A549 (cell line): ENCODE results near the gene NT5C3B. TPM values are rescaled to one million over a fixed set of nuclear protein-coding genes. Genes with fewer than 3 reads are reported as not detected.

Source experiments
- ATAC-seq, 2 experiments: fragments of 200-7000 bp in 1 of 2; fragments of >200 bp in 1 of 2; cut with Nextera tagmentation in 1 of 2; cut with Tn5 transposase in 1 of 2; 3 replicates each; pipeline versions ENCODE4 v1.8.0 to v1.9.1; 2018 to 2020; ENCODE audit warnings: mild to moderate bottlenecking in 1 of 2, moderate library complexity in 1 of 2
- CTCF ChIA-PET: fragments of 300-600 bp; sonication (Branson Sonifier 250); formaldehyde crosslinking; extraction: SDS; loops from one replicate; lab custom pipeline; 2021; ENCODE audit warnings: antibody characterized with exemption, inconsistent platforms; lab: Yijun Ruan, JAX
- POLR2A ChIA-PET: fragments of 350-600 bp; formaldehyde crosslinking; extraction: SDS; loops from one replicate; lab custom pipeline; 2021; ENCODE audit warnings: antibody characterized with exemption, inconsistent platforms; lab: Yijun Ruan, JAX
- DNase-seq, 2 experiments: peaks; one replicate each; pipeline versions ENCODE4 v3.0.0 to v3.0.0-alpha.2; 2011 to 2016; ENCODE audit warnings: low read depth in 1 of 2, low spot score in 1 of 2
- FAIRE-seq: peaks from 2 replicates; lab custom pipeline; 2011; peaks lifted over from hg19 to GRCh38; lab: Jason Lieb, UNC
- H3K27ac ChIP-seq, 2 experiments: fragments of >200 bp; sonication (Bioruptor Twin); formaldehyde crosslinking; 3 replicates each; pipeline ENCODE4 v1.5.1; 2016 to 2017
- H3K4me1 ChIP-seq: fragments of >200 bp; sonication (Bioruptor Twin); formaldehyde crosslinking; 3 replicates; pipeline ENCODE4 v1.6.1; 2016
- H3K4me2 ChIP-seq: fragments of >200 bp; sonication (Bioruptor Twin); formaldehyde crosslinking; 3 replicates; pipeline ENCODE4 v1.6.1; 2016
- H3K4me3 ChIP-seq: fragments of >200 bp; sonication (Bioruptor Twin); formaldehyde crosslinking; 3 replicates; pipeline ENCODE4 v1.5.1; 2016
- H3K9me3 ChIP-seq: fragments of >200 bp; sonication (Bioruptor Twin); formaldehyde crosslinking; 3 replicates; pipeline ENCODE4 v1.6.1; 2016
- ATOH8 ChIP-seq: fragments of 250-450 bp; sonication (Bioruptor Pico); IDR thresholded peaks from 2 replicates; pipeline ENCODE4 v1.5.0; 2020; ENCODE audit warnings: low read depth, mild to moderate bottlenecking, moderate library complexity
- BHLHE40 ChIP-seq: IDR thresholded peaks from 2 replicates; pipeline ENCODE4 v1.6.1; 2012; ENCODE audit warnings: low read depth, low read length, inconsistent platforms
- CEBPB ChIP-seq, 2 experiments: fragments of >200 bp in 1 of 2; sonication (Bioruptor Twin) in 1 of 2; formaldehyde crosslinking in 1 of 2; IDR thresholded peaks; 2 replicates each; pipeline ENCODE4 v1.6.1; 2012 to 2016
- CHD2 ChIP-seq: fragments of 150-350 bp; IDR thresholded peaks from 2 replicates; pipeline ENCODE4 v1.6.1; 2014; ENCODE audit warnings: low read length; ENCODE audit not compliant: partially characterized antibody
- CHD4 ChIP-seq: fragments of 200-600 bp; sonication (generic); IDR thresholded peaks from 2 replicates; pipeline ENCODE4 v1.6.1; 2016; ENCODE audit warnings: antibody characterized with exemption, mild to moderate bottlenecking, borderline replicate concordance
- EHMT2 ChIP-seq: fragments of 200-600 bp; sonication (generic); IDR thresholded peaks from 2 replicates; pipeline ENCODE4 v1.6.1; 2016; ENCODE audit warnings: antibody characterized with exemption, low read depth, mild to moderate bottlenecking, moderate library complexity
- ESRRA ChIP-seq: fragments of 150-350 bp; IDR thresholded peaks from 2 replicates; pipeline ENCODE4 v1.6.1; 2014; ENCODE audit warnings: mild to moderate bottlenecking, low read length, borderline replicate concordance
- FOXS1 ChIP-seq: fragments of 250-450 bp; sonication (Bioruptor Pico); IDR thresholded peaks from 2 replicates; pipeline ENCODE4 v1.5.0; 2020; ENCODE audit warnings: mild to moderate bottlenecking, moderate library complexity
- GATA3 ChIP-seq: IDR thresholded peaks from 2 replicates; pipeline ENCODE4 v1.6.1; 2012; ENCODE audit warnings: borderline replicate concordance
- HOXB13 ChIP-seq: fragments of 250-450 bp; sonication (Bioruptor Pico); IDR thresholded peaks from 2 replicates; pipeline ENCODE4 v1.5.0; 2020; ENCODE audit warnings: low read depth, mild to moderate bottlenecking, moderate library complexity
- HOXB5 ChIP-seq: fragments of 250-450 bp; sonication (Bioruptor Pico); IDR thresholded peaks from 2 replicates; pipeline ENCODE4 v1.5.0; 2020; ENCODE audit warnings: mild to moderate bottlenecking, moderate library complexity
- JUNB ChIP-seq: fragments of >200 bp; sonication (Bioruptor Twin); formaldehyde crosslinking; IDR thresholded peaks from 2 replicates; pipeline ENCODE4 v1.6.1; 2016
- KDM1A ChIP-seq: fragments of 200-600 bp; sonication (generic); IDR thresholded peaks from 2 replicates; pipeline ENCODE4 v1.6.1; 2016; ENCODE audit warnings: low read depth, mild to moderate bottlenecking
- NFE2L2 ChIP-seq: fragments of 150-350 bp; conservative IDR thresholded peaks from 2 replicates; pipeline ENCODE4 v1.6.1; 2014; ENCODE audit warnings: low read length
- RARB ChIP-seq: fragments of 250-450 bp; sonication (Bioruptor Pico); IDR thresholded peaks from 2 replicates; pipeline ENCODE4 v1.8.0; 2021; ENCODE audit warnings: mild to moderate bottlenecking, moderate library complexity
- SMC3 ChIP-seq: fragments of >200 bp; sonication (Bioruptor Twin); formaldehyde crosslinking; IDR thresholded peaks from 3 replicates; pipeline ENCODE4 v1.6.1; 2018; ENCODE audit warnings: inconsistent platforms
- SREBF2 ChIP-seq: fragments of 450-650 bp; IDR thresholded peaks from 2 replicates; pipeline ENCODE4 v1.6.1; 2014; ENCODE audit warnings: mild to moderate bottlenecking, moderate library complexity
- ZC3H11A ChIP-seq: fragments of 450-650 bp; IDR thresholded peaks from 2 replicates; pipeline ENCODE4 v1.6.1; 2014; ENCODE audit warnings: antibody characterized with exemption, mild to moderate bottlenecking
- WGBS: methylation state at CpG from one replicate; pipeline ENCODE4 v1.1.6; 2017; ENCODE audit errors: missing lambda C conversion rate; 5-methylcytosine and 5-hydroxymethylcytosine counted together
- polyA plus RNA-seq, 4 experiments: library from polyadenylated mRNA; depleted of rRNA in 3 of 4; stranded (reverse); fragments of >200 nt; fragmentation: RNase III in 1 of 4; extraction: RNeasy Plus Mini Kit Qiagen cat#74134 plus additional on column Dnase treatment in 1 of 4; gene quantifications; 2 replicates in 3 of 4; 3 replicates in 1 of 4; pipeline ENCODE4 v1.2.3, GENCODE V29; 2011 to 2017
- TF ChIP-seq, protein P1 (sequence below): fragments of >200 bp; sonication (Bioruptor Twin); formaldehyde crosslinking; IDR thresholded peaks from 3 replicates; pipeline ENCODE4 v1.5.1; 2016
- TF ChIP-seq, protein P2 (sequence below): fragments of >200 bp; sonication (Bioruptor Twin); formaldehyde crosslinking; IDR thresholded peaks from 2 replicates; pipeline ENCODE4 v1.6.1; 2016
- TF ChIP-seq, protein P3 (sequence below): fragments of 150-350 bp; IDR thresholded peaks from 2 replicates; pipeline ENCODE4 v1.6.1; 2014; ENCODE audit warnings: low read depth, mild to moderate bottlenecking, low read length
- TF ChIP-seq, protein P4 (sequence below): IDR thresholded peaks from 2 replicates; pipeline ENCODE4 v1.6.1; 2012

NT5C3B gene
- polyA plus RNA-seq, 2 of the 4 experiments (the other 2 are of a cell fraction), result 109 to 171 TPM

DNA sequence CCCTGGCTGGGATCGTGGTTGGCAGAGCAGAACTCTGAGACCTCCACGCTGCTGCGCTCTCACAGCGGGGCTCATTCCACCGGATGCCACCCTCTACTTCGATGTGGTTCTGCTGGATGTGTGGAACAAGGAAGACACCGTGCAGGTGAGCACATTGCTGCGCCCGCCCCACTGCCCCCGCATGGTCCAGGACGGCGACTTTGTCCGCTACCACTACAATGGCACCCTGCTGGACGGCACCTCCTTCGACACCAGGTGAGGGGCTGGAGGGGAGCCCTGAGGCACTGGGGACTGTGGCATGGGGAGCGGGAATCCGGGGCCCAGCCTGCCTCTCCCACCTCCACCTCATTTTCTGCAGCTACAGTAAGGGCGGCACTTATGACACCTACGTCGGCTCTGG lies 18.0 kb downstream of the NT5C3B start:
- H3K4me3 ChIP-seq, result no peak overlapping the region
- ChIA-PET POLR2A (no interaction called here), CTCF (interaction anchor here (0.9 kb wide), 1 partner anchor 80 kb away, joined by 3 read pairs; no protein-coding TSS in a partner anchor)
- ATAC-seq, result no peak
- H3K27ac ChIP-seq, result no peak overlapping the region
- H3K4me1 ChIP-seq, result peaks cover 13% of the 10 kb centered on the region
- DNase-seq, result no peak
- 95% methylated on average over 19 of the region's 20 CpGs for WGBS
- TF ChIP-seq, protein P1, sequence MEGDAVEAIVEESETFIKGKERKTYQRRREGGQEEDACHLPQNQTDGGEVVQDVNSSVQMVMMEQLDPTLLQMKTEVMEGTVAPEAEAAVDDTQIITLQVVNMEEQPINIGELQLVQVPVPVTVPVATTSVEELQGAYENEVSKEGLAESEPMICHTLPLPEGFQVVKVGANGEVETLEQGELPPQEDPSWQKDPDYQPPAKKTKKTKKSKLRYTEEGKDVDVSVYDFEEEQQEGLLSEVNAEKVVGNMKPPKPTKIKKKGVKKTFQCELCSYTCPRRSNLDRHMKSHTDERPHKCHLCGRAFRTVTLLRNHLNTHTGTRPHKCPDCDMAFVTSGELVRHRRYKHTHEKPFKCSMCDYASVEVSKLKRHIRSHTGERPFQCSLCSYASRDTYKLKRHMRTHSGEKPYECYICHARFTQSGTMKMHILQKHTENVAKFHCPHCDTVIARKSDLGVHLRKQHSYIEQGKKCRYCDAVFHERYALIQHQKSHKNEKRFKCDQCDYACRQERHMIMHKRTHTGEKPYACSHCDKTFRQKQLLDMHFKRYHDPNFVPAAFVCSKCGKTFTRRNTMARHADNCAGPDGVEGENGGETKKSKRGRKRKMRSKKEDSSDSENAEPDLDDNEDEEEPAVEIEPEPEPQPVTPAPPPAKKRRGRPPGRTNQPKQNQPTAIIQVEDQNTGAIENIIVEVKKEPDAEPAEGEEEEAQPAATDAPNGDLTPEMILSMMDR, result no peak
- no peak for TF ChIP-seq ESRRA
- TF ChIP-seq CHD2, result no peak
- no peak for TF ChIP-seq NFE2L2
- TF ChIP-seq JUNB, result no peak
- TF ChIP-seq HOXB5 (CRISPR knock-in tag), result no peak
- TF ChIP-seq, protein P2, sequence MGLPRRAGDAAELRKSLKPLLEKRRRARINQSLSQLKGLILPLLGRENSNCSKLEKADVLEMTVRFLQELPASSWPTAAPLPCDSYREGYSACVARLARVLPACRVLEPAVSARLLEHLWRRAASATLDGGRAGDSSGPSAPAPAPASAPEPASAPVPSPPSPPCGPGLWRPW, result no peak
- TF ChIP-seq RARB, result no peak
- TF ChIP-seq GATA3, result no peak
- TF ChIP-seq, protein P3, sequence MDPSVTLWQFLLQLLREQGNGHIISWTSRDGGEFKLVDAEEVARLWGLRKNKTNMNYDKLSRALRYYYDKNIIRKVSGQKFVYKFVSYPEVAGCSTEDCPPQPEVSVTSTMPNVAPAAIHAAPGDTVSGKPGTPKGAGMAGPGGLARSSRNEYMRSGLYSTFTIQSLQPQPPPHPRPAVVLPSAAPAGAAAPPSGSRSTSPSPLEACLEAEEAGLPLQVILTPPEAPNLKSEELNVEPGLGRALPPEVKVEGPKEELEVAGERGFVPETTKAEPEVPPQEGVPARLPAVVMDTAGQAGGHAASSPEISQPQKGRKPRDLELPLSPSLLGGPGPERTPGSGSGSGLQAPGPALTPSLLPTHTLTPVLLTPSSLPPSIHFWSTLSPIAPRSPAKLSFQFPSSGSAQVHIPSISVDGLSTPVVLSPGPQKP, result no peak
- H3K9me3 ChIP-seq, result no peaks in the 10 kb centered on the region
- FAIRE-seq, result no peak
- H3K4me2 ChIP-seq, result no peak overlapping the region

- no peak overlapping the region for H3K4me2 ChIP-seq
- no peak for TF ChIP-seq KDM1A
- no peak for TF ChIP-seq BHLHE40
- TF ChIP-seq ZC3H11A, result no peak
- no peak for TF ChIP-seq SMC3
- no peak for TF ChIP-seq ATOH8 (CRISPR knock-in tag)
- TF ChIP-seq CEBPB (IDR thresholded peaks at IDR 0.05), result no peak
- TF ChIP-seq EHMT2, result no peak
- TF ChIP-seq JUNB, result no peak
- TF ChIP-seq CHD4, result no peak
- TF ChIP-seq, protein P4, sequence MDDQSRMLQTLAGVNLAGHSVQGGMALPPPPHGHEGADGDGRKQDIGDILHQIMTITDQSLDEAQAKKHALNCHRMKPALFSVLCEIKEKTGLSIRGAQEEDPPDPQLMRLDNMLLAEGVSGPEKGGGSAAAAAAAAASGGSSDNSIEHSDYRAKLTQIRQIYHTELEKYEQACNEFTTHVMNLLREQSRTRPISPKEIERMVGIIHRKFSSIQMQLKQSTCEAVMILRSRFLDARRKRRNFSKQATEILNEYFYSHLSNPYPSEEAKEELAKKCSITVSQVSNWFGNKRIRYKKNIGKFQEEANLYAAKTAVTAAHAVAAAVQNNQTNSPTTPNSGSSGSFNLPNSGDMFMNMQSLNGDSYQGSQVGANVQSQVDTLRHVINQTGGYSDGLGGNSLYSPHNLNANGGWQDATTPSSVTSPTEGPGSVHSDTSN, result no peak
- no peak for TF ChIP-seq SREBF2
- no peak for TF ChIP-seq FOXS1 (CRISPR knock-in tag)
- no peak for TF ChIP-seq HOXB13 (CRISPR knock-in tag)
- TF ChIP-seq, all 56 proteins: peak for 0
- H3K4me1 ChIP-seq, result peaks cover 13% of the 10 kb centered on the region
- WGBS, result 95% methylated on average over 21 of the region's 23 CpGs
- no peak overlapping the region for H3K4me3 ChIP-seq
- DNase-seq, result no peak
- no peaks in the 10 kb centered on the region for H3K9me3 ChIP-seq
- no peak for ATAC-seq
- ChIA-PET POLR2A (no interaction called here), CTCF (interaction anchor here (1.1 to 2.4 kb wide), 4 partner anchors 12 to 79 kb away, joined by 3 to 10 read pairs (median 4); no protein-coding TSS in a partner anchor)
- no peak overlapping the region for H3K27ac ChIP-seq
- FAIRE-seq, result no peak
Measured at GRCh38 chr17:41816637-41817320, 19.3 kb downstream of the NT5C3B start.
